BE2C (cell line): Measurements from ENCODE around the gene APOL5.

Source experiments
- DNase-seq: peaks from one replicate; pipeline ENCODE4 v3.0.0-alpha.2; 2020
- H3K27me3 ChIP-seq: fragments of 250-450 bp; sonication (Bioruptor Pico); 2 replicates; pipeline ENCODE4 v1.5.1; 2020; ENCODE audit warnings: mild to moderate bottlenecking
- H3K36me3 ChIP-seq: fragments of 250-450 bp; sonication (Bioruptor Pico); 2 replicates; pipeline ENCODE4 v1.5.1; 2020; ENCODE audit warnings: mild to moderate bottlenecking
- H3K4me1 ChIP-seq: fragments of 250-450 bp; sonication (Bioruptor Pico); 2 replicates; pipeline ENCODE4 v1.5.1; 2020
- H3K4me3 ChIP-seq: 2 replicates; pipeline ENCODE4 v1.5.1; 2011; ENCODE audit warnings: low read depth, low read length
- H3K9me3 ChIP-seq: fragments of 250-450 bp; sonication (Bioruptor Pico); 2 replicates; pipeline ENCODE4 v1.5.1; 2020
- TF ChIP-seq, protein P1 (sequence below): IDR thresholded peaks from 2 replicates; pipeline ENCODE4 v1.5.1; 2012; ENCODE audit warnings: mild to moderate bottlenecking, low read depth, low read length

APOL5 gene

DNA sequence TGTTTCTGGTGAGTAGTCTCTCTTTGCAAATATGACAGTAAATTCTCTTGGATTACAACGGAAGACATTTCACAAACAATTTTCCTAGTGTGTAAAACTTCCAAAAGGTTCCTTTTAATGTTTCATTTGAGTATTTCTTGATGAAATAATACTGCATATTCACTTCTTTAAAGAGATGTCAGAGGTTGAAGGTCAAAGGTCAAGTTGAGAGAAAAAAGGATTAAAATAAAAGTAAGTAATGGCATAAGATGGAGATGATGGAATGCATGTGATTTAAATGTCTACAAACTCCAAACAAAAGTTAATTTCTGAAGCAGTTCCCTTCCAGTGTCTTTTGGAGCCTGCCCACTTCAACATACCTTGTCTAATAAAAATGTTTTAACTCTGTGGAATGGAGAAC lies 40.7 kb downstream of the APOL5 start:
- Histone ChIP-seq H3K4me1 (no peaks in the 10 kb centered on the region), H3K36me3 (peaks cover 43% of the 10 kb centered on the region), H3K27me3 (no peaks in the 10 kb centered on the region), H3K9me3 (no peaks in the 10 kb centered on the region), H3K4me3 (no peak overlapping the region)
- no peak for DNase-seq
- TF ChIP-seq, protein P1, sequence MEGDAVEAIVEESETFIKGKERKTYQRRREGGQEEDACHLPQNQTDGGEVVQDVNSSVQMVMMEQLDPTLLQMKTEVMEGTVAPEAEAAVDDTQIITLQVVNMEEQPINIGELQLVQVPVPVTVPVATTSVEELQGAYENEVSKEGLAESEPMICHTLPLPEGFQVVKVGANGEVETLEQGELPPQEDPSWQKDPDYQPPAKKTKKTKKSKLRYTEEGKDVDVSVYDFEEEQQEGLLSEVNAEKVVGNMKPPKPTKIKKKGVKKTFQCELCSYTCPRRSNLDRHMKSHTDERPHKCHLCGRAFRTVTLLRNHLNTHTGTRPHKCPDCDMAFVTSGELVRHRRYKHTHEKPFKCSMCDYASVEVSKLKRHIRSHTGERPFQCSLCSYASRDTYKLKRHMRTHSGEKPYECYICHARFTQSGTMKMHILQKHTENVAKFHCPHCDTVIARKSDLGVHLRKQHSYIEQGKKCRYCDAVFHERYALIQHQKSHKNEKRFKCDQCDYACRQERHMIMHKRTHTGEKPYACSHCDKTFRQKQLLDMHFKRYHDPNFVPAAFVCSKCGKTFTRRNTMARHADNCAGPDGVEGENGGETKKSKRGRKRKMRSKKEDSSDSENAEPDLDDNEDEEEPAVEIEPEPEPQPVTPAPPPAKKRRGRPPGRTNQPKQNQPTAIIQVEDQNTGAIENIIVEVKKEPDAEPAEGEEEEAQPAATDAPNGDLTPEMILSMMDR: no peak

DNA sequence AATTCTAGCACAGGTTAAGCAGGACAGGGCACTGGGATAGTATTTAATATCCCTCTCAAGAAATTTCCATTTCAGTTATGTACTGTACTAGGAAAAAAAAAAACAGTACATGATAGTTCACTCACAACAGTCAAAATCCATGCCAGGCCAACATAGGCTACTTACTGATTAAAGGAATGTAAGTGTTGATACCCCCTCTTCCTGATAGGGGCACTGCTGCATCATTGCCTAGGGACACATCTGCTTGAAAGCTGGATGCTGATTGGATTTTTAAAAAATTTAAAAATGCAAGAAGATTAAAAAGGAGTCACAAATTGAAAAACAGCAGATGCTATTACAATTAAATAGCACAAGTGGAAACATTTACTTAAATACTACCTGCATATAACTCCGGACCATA lies 43.4 kb downstream of the APOL5 start:
- TF ChIP-seq, protein P1: peak; percentile 54
- H3K4me3 ChIP-seq: no peak overlapping the region
- no peak for DNase-seq
- H3K36me3 ChIP-seq: peaks cover 33% of the 10 kb centered on the region
- H3K9me3 ChIP-seq: no peaks in the 10 kb centered on the region
- 0 out of 2 replicates have a peak, but pooled peaks cover 4% of the 10 kb centered on the region for H3K4me1 ChIP-seq
- no peaks in the 10 kb centered on the region for H3K27me3 ChIP-seq

DNA sequence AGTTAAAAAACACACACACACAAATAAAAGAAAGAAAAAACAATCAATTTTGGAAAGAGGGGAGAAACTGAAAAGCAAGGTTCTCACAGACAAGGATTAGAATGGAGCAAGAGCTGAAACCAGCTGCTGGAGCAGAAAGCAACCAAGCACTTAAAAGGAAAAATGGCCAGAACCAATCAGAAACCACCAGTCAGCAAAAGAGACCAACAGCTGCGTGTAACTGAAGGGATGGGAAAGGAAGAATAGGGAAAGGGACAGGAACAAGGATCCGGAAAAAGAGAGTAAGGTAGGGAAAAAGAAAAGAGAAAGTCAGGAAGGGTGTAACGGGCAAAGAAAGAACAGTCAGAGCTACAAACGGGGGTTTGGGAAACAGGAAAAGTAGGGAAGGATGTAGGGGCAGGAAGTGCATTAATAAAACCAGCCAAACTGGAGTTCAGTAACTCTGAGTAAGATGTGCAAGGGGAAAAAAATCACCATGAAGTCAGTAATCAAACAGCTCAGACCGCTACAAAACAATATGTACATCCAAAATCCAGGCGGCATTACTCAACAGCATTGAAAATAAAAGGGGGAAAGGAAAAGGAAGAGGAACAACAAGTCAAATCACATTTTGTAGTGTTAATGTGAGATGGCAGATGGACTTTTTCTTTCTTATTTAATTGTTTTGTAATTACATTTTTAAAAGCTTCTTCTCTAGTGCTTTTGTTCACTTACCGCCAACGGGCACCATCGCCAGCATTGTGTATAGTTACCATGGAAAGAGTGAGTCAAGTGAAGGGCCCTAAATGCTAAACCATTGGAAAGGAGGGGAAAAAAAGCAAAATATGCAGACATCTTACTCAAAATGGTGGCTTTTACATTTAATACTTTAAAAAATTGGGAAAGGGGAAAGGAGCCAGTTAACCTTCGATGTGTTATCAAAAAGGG lies 49.2 kb downstream of the APOL5 start:
- Histone ChIP-seq H3K4me3 (no peak overlapping the region), H3K4me1 (peaks cover 22% of the 10 kb centered on the region), H3K9me3 (no peaks in the 10 kb centered on the region), H3K36me3 (peaks cover 17% of the 10 kb centered on the region), H3K27me3 (no peaks in the 10 kb centered on the region)
- TF ChIP-seq, protein P1: no peak
- DNase-seq: no peak

DNA sequence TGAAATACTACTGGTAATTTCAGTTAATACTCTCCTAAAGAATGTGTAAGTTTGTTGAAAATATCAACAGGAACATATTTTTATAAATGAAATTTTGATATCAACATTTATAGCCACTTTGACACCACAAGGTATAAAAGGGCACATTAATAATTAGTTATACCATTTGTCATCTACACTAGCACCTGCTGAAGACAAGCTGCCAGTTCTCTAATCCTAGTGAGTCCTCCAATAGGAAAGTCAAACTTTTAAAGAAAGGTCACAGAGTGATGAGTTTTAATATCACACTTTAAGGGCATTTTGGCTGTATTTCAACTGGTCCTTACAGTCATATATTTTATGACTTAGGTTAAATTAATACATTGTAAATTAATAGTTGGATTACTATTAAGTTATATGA lies 52.3 kb downstream of the APOL5 start:
- DNase-seq: no peak
- Histone ChIP-seq H3K36me3 (peaks cover 9% of the 10 kb centered on the region), H3K4me3 (no peak overlapping the region), H3K27me3 (no peaks in the 10 kb centered on the region), H3K9me3 (no peaks in the 10 kb centered on the region), H3K4me1 (peaks cover 22% of the 10 kb centered on the region)
- TF ChIP-seq, protein P1: no peak

DNA sequence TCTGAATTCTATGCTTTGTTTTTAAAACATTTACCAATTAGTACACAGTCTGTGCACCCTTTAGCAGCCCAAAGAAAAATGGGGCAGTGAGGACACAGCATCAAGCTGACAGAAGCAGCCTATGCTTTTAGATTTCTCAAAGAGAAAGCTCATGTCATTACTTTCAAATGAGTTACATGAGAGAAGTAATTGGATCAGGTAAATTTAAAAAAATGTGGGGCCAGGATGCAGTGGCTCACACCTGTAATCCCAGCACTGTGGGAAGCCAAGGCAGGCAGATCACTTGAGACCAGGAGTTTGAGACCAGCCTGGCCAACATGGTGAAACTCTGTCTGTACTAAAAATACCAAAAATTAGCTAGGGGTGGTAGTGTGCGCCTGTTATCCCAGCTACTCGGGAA lies 57.7 kb downstream of the APOL5 start:
- Histone ChIP-seq H3K4me1 (peaks cover 4% of the 10 kb centered on the region; the same call in 1 of the 2 replicates), H3K4me3 (no peak overlapping the region), H3K36me3 (peaks cover 19% of the 10 kb centered on the region), H3K9me3 (no peaks in the 10 kb centered on the region), H3K27me3 (no peaks in the 10 kb centered on the region)
- DNase-seq: no peak
- TF ChIP-seq, protein P1: no peak
